PC-9 (cell line): ENCODE measurements around the gene CELF4. TPM values are rescaled to one million over a fixed set of nuclear protein-coding genes. Genes with fewer than 3 reads are reported as not detected.

Experiments
- BruUV-seq: library from RNA; stranded (reverse); fragments of 400-500 nt; replicated peaks from 2 replicates; lab custom pipeline; 2021; lab: Mats Ljungman, UMichigan
- CTCF ChIA-PET: fragments of 300-600 bp; sonication (Branson Sonifier 250); formaldehyde crosslinking; loops from one replicate; lab custom pipeline; 2022; ENCODE audit warnings: antibody characterized with exemption; lab: Charles Lee
- POLR2A ChIA-PET: fragments of 300-600 bp; sonication (Branson Sonifier 250); formaldehyde crosslinking; loops from one replicate; lab custom pipeline; 2022; ENCODE audit warnings: antibody characterized with exemption; ENCODE audit not compliant: unreplicated experiment; lab: Charles Lee
- DNase-seq, 2 experiments: peaks; one replicate each; pipeline versions ENCODE4 v3.0.0 to v3.0.0-alpha.2; 2015 to 2022; ENCODE audit warnings: mixed read lengths in 1 of 2
- H2AFZ ChIP-seq: fragments of 200-600 bp; sonication (generic); 2 replicates; pipeline ENCODE4 v1.8.1; 2017; ENCODE audit warnings: antibody characterized with exemption
- H3F3A ChIP-seq: fragments of 200-600 bp; sonication (generic); 2 replicates; pipeline ENCODE4 v1.8.1; 2017; ENCODE audit warnings: antibody characterized with exemption, mild to moderate bottlenecking, low read depth; ENCODE audit not compliant: insufficient read depth
- H3K27ac ChIP-seq: fragments of 200-600 bp; sonication (generic); 2 replicates; pipeline ENCODE4 v1.6.1; 2016; ENCODE audit warnings: mixed run types
- H3K27me3 ChIP-seq: fragments of 200-600 bp; sonication (generic); 2 replicates; pipeline ENCODE4 v1.6.1; 2016; ENCODE audit warnings: low read depth, mixed run types; ENCODE audit not compliant: insufficient read depth
- H3K36me3 ChIP-seq: fragments of 200-600 bp; sonication (generic); 2 replicates; pipeline ENCODE4 v1.6.1; 2016; ENCODE audit warnings: low read depth, mixed run types
- H3K4me1 ChIP-seq: fragments of 200-600 bp; sonication (generic); replicated peaks from 2 replicates; pipeline ENCODE4 v1.6.1; 2016; ENCODE audit warnings: mixed run types; ENCODE audit not compliant: insufficient read depth
- H3K4me2 ChIP-seq: fragments of 200-600 bp; sonication (generic); 2 replicates; pipeline ENCODE4 v1.6.1; 2017; ENCODE audit warnings: mixed run types
- H3K4me3 ChIP-seq: fragments of 200-600 bp; sonication (generic); 2 replicates; pipeline ENCODE4 v1.6.1; 2016; ENCODE audit warnings: mixed run types
- H3K79me2 ChIP-seq: fragments of 200-600 bp; sonication (generic); 2 replicates; pipeline ENCODE4 v1.6.1; 2017; ENCODE audit warnings: low read depth, mixed run types
- H3K9me2 ChIP-seq: fragments of 200-600 bp; sonication (generic); 2 replicates; pipeline ENCODE4 v1.8.1; 2017; ENCODE audit warnings: mild to moderate bottlenecking; ENCODE audit not compliant: insufficient read depth
- H3K9me3 ChIP-seq: fragments of 200-600 bp; sonication (generic); 2 replicates; pipeline ENCODE4 v1.8.1; 2016; ENCODE audit warnings: low read depth; ENCODE audit not compliant: insufficient read depth
- H4K20me1 ChIP-seq: fragments of 200-600 bp; sonication (generic); 2 replicates; pipeline ENCODE4 v1.8.1; 2017; ENCODE audit not compliant: insufficient read depth
- EZH2 ChIP-seq: fragments of 200-600 bp; sonication (generic); IDR thresholded peaks from 2 replicates; pipeline ENCODE4 v1.8.0; 2017; ENCODE audit warnings: antibody characterized with exemption, low read depth
- intact Hi-C: fragments of 100-400 bp; cut with micrococcal nuclease; formaldehyde crosslinking; loops from one replicate; pipeline ENCODE4 v1.10.0; 2022; ENCODE audit not compliant: unreplicated experiment
- total RNA-seq: library from RNA; stranded (reverse); gene quantifications from 2 replicates; pipeline ENCODE4 v1.2.3, GENCODE V29; 2021
- TF ChIP-seq, protein P1 (sequence below): fragments of 200-600 bp; sonication (generic); conservative IDR thresholded peaks from 2 replicates; pipeline ENCODE4 v1.6.1; 2017; ENCODE audit warnings: mixed run types, antibody characterized with exemption, mild to moderate bottlenecking, moderate library complexity

Gene CELF4
- total RNA-seq, 1 experiment from 2014 or later, result 1.2 TPM

DNA sequence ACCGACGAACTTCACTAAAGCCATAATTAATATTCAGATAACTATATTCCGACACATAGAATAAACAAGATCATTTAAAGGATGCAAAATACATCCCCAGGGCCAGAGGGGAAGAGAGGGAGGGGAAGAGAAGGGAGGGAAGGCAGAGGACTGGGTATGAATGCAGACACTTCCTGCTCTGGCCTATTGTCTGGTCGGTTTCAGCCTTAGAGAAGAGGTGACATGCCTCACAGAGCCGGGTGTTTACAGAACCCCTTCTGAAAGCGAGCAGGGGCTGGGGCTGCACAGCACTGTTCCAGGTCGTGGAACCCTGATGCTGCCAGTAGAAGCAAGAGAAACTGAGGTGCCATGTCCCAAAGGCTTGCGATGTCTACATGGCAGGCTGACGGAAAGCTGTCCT lies 31.0 kb downstream of the CELF4 start:
- ChIA-PET POLR2A (no interaction called here), CTCF (no interaction called here)
- no peaks in the 10 kb centered on the region for H3K9me2 ChIP-seq
- no peaks in the 10 kb centered on the region for H3F3A ChIP-seq
- no peaks in the 10 kb centered on the region for H4K20me1 ChIP-seq
- TF ChIP-seq EZH2, result no peak
- TF ChIP-seq, protein P1, sequence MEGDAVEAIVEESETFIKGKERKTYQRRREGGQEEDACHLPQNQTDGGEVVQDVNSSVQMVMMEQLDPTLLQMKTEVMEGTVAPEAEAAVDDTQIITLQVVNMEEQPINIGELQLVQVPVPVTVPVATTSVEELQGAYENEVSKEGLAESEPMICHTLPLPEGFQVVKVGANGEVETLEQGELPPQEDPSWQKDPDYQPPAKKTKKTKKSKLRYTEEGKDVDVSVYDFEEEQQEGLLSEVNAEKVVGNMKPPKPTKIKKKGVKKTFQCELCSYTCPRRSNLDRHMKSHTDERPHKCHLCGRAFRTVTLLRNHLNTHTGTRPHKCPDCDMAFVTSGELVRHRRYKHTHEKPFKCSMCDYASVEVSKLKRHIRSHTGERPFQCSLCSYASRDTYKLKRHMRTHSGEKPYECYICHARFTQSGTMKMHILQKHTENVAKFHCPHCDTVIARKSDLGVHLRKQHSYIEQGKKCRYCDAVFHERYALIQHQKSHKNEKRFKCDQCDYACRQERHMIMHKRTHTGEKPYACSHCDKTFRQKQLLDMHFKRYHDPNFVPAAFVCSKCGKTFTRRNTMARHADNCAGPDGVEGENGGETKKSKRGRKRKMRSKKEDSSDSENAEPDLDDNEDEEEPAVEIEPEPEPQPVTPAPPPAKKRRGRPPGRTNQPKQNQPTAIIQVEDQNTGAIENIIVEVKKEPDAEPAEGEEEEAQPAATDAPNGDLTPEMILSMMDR, result no peak
- H2AFZ ChIP-seq, result no peak overlapping the region
- H3K9me3 ChIP-seq, result no peaks in the 10 kb centered on the region
- H3K79me2 ChIP-seq, result no peaks in the 10 kb centered on the region
- H3K36me3 ChIP-seq, result no peaks in the 10 kb centered on the region
- H3K27me3 ChIP-seq, result peaks cover 63% of the 10 kb centered on the region
- H3K4me3 ChIP-seq, result no peak overlapping the region
- intact Hi-C loops, result loop anchor here (5.0 kb wide), 1 partner anchor 517 kb away; no protein-coding TSS in a partner anchor
- H3K27ac ChIP-seq, result no peak overlapping the region
- DNase-seq, result no peak
- H3K4me2 ChIP-seq, result no peak overlapping the region
- BruUV-seq, result no TSS peak
- H3K4me1 ChIP-seq, result no peaks in the 10 kb centered on the region

DNA sequence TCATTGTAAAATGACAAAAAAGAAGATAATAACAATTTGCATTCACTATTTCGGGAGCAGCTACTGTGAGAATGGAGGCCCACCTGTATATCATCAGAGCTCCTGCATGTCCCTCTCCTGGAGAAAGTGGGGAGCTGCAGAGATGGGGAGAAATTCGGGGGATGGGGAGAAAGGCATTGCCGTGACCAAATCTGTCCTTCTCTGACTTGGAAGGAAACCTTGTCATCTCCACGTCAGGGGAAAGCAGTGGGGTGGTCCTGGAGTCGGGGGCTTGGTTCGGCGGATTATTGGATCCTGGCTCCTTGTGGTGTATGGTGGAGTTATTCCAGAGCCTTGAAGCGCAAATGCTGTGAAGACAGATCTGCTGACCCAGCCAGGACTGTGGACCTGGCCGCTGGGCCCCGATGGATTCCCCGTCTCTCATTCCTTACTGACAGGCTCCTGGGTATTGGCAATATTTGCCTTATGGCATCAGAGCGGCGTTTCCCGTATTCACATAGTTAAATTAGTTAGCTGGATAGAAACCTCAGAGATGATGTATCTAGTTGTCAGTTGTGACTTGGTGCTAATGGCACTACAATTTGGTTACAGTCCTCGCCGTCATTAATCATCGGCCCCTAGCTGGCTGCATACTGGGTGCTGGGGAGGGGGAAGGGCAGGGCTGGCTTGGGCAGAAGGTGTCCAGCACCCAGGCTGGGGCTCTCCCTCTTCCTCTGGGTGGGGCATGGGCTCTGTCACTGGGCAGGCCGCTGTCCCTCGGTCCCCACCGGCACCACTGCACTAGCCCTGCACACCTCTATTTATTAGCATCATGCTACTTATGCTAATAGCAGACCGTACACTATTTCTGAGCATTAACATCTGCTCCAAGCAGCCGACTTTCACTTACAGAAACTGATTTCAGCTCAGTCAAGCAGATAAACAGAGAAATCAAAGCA lies 31.7 kb downstream of the CELF4 start:
- DNase-seq, result no peak
- no peaks in the 10 kb centered on the region for H3K79me2 ChIP-seq
- H3K9me2 ChIP-seq, result no peaks in the 10 kb centered on the region
- H3K27ac ChIP-seq, result no peak overlapping the region
- intact Hi-C loops, result no loop called here
- no peaks in the 10 kb centered on the region for H3F3A ChIP-seq
- H3K4me3 ChIP-seq, result no peak overlapping the region
- H3K36me3 ChIP-seq, result no peaks in the 10 kb centered on the region
- no peaks in the 10 kb centered on the region for H3K4me1 ChIP-seq
- no peaks in the 10 kb centered on the region for H3K9me3 ChIP-seq
- no peak for TF ChIP-seq EZH2
- peaks cover 63% of the 10 kb centered on the region for H3K27me3 ChIP-seq
- ChIA-PET POLR2A (interaction anchor here (0.7 kb wide), 1 partner anchor 355 kb away, joined by 3 read pairs; no protein-coding TSS in a partner anchor), CTCF (no interaction called here)
- H2AFZ ChIP-seq, result no peak overlapping the region
- BruUV-seq, result no TSS peak
- no peaks in the 10 kb centered on the region for H4K20me1 ChIP-seq
- no peak overlapping the region for H3K4me2 ChIP-seq

DNA sequence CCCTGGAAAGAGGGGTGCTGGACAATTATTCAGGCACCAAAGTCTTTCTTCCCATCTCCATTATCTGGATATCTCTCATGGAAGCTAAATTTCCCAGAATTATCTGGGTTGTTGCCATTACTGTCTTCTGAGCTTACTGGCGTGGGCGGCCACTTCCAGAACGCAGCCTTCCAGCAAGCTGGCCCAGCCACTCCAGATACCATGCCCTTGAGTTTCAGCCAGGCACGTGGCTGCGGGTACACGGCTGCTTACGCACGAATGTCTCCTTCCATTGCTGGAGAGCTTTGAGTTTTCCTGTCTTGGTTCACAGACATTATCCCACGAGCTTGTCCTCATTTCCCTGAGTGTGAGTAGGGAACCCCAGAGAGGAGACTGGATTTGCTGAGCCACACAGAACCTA lies 32.7 kb downstream of the CELF4 start:
- CTCF ChIA-PET, result no interaction called here
- Histone ChIP-seq H3K9me3 (no peaks in the 10 kb centered on the region), H3K27me3 (peaks cover 59% of the 10 kb centered on the region), H3K4me1 (no peaks in the 10 kb centered on the region), H2AFZ (no peak overlapping the region), H3K36me3 (no peaks in the 10 kb centered on the region), H3K27ac (no peak overlapping the region), H3K9me2 (no peaks in the 10 kb centered on the region), H3K4me2 (no peak overlapping the region), H3K79me2 (no peaks in the 10 kb centered on the region), H3K4me3 (no peak overlapping the region), H3F3A (no peaks in the 10 kb centered on the region), H4K20me1 (no peaks in the 10 kb centered on the region)
- TF ChIP-seq EZH2, result no peak
- TF ChIP-seq, protein P1, result no peak
- intact Hi-C loops, result no loop called here
- POLR2A ChIA-PET, result interaction anchor here (0.7 kb wide), 1 partner anchor 354 kb away, joined by 3 read pairs; no protein-coding TSS in a partner anchor
- BruUV-seq, result no TSS peak
- no peak for DNase-seq
